PFSK-1 (cell line): ENCODE data around the gene PLSCR5.

Experiments used
- POLR2AphosphoS5 ChIP-seq: IDR thresholded peaks from 2 replicates; pipeline ENCODE4 v1.6.1; 2012; ENCODE audit warnings: low read depth, mild to moderate bottlenecking, control low read depth, low read length, moderate library complexity
- REST ChIP-seq, 2 experiments: IDR thresholded peaks; 2 replicates each; pipeline versions ENCODE4 v1.6.1 to v1.8.0; 2011 to 2012; ENCODE audit warnings: low read depth in 2 of 2, low read length in 2 of 2, control low read depth in 1 of 2, inconsistent platforms in 1 of 2, mild to moderate bottlenecking in 1 of 2, moderate library complexity in 1 of 2; ENCODE audit not compliant: insufficient read depth in 1 of 2
- SIN3A ChIP-seq: IDR thresholded peaks from 2 replicates; pipeline ENCODE4 v1.6.1; 2012; ENCODE audit warnings: mild to moderate bottlenecking, low read length, moderate library complexity, borderline replicate concordance; ENCODE audit not compliant: insufficient read depth
- TAF1 ChIP-seq: IDR thresholded peaks from 2 replicates; pipeline ENCODE4 v1.6.1; 2012; ENCODE audit warnings: low read length, control low read depth, borderline replicate concordance; ENCODE audit not compliant: insufficient read depth

GRCh38 chr3:146544929-146545528, 60.1 kb downstream of the PLSCR5 start:
- TF ChIP-seq POLR2AphosphoS5 (no peak), REST (IDR thresholded peaks at IDR 0.05; ENCODE audit: insufficient read depth in 1 of 2, low read depth in 2 of 2, low read length in 2 of 2) (no peak), SIN3A (no peak), TAF1 (no peak)
